ENCODE data around the gene PRRC2B.
A peak's percentile ranks its signal among the peaks of the same experiment; 100 is the strongest.

PRRC2B gene

DNA sequence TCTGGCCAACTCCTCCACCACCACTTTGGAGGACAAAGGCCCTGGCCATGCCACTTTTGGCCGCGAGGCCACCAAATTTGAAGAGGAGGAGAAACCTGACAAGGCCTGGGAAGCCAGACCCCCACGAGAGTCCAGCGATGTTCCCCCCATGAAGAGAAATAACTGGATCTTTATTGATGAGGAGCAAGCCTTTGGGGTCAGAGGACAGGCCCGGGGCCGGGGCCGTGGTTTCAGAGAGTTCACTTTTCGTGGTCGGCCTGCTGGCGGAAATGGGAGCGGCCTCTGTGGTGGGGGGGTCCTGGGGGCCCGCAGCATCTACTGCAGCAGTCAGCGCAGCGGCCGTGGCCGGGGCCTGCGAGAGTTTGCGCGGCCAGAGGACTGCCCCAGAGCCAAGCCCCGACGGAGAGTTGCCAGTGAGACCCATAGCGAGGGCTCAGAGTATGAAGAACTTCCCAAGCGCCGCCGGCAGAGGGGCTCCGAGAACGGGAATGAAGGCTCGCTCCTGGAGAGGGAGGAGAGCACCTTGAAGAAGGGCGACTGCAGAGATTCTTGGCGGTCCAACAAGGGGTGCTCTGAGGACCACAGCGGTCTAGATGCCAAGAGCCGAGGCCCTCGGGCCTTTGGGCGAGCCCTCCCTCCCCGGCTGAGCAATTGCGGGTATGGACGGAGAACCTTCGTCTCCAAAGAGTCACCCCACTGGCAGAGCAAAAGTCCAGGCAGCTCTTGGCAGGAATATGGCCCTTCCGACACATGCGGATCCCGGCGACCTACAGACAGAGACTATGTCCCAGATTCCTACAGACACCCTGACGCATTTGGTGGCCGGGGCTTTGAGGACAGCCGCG, 81.4 kb downstream of the PRRC2B start:
- DNase-seq: no peak

DNA sequence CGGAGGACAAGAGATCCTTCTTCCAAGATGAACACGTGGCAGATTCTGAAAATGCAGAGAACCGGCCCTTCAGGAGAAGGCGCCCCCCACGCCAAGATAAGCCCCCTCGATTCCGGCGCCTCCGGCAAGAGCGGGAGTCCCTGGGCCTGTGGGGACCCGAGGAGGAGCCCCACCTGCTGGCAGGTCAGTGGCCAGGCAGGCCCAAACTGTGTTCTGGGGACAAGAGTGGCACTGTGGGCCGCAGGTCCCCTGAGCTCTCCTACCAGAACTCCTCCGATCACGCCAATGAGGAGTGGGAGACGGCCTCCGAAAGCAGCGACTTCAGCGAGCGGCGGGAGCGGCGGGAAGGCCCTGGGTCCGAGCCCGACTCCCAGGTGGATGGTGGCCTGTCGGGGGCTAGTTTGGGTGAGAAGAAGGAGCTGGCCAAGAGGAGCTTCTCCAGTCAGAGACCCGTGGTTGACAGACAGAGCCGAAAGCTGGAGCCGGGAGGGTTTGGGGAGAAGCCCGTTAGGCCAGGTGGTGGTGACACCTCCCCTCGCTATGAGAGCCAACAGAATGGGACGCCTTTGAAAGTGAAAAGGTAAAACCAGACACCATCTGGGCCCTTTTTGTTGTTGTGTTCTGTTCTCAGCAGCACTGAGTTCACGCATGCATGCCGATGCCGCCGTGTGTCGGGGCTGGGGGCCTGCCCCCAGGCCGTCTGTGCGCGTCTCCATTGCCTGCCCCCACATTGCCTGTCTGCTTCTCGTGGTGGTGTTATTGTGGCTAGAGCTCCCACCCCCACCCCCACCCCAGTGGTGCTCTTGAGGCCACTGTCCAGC, 82.3 kb downstream of the PRRC2B start:
- no peak for DNase-seq

DNA sequence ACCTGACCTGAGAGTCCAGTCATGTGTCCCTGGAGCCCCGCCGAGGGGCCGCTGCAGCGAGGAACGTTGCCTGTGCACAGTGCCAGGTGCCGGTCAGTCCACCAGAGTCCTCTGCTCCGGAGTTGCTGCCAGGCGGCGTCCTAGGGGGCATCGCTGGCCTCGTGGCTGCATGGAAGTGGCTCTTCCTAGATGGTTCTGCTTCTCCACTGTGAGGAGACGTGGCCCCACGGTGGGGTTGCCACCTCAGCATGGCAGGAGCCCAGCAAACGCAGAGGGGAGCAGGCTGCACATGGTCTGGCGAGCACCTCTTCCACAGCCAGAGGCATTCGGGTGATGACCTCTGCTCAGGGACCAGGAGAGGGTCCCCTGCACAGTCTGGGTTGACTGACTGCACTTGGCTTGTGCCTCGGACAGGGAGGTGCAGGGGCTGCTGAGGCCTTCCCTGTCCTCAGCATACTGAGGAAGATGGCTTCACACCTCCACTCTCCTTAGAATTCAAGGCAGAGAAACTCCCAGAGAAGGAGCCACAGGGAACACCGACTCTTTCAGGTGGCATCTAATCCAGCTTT, 83.0 kb downstream of the PRRC2B start:
- no peak for DNase-seq

DNA sequence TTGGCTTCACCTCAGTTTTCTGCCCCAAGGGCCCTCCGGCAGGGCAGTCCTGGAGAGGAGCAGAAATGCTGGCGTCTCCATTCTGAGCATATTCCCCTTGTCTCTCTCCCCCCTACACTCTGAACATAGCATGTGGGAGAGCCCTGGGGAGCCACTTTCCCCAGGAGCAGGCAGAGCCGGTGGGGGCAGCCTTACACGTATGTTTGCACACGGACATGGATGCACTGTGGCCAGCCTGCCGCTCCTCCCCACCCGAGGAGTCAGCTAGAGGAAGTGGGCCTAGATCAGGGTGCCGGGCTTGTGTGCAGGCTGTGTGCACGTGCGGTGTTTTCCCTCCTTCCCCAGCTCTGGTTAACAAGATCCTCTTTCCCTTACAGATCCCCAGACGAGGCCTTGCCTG, 83.5 kb downstream of the PRRC2B start:
- no peak for DNase-seq

DNA sequence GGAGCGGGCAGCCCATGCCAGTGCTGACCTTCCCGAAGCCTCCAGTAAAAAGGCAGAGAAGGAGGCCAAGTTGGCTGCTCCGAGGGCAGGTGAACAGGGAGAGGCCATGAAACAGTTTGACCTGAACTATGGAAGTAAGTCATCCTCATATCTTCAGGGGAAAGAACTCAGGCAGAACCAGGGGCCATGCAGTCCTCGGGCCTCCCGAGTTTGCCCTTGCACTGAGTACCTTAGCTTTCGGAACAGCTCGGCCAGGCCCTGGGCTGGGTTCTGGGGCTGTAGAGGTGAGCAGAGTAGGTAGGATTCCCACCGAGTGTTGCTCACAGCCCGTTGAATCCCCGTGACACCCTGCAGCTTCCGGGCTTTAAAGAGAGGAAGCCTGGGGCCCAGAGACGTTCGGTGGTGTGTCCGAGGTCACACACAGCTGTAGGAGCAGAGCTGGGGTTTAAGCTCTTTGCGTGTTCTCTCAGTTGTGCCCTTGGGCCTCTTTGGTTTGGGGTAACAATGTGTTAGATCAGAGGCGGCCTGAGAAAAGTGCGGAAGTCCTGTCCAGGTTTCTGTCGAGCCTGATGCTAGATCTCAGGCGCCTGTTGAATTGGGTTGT, 84.0 kb downstream of the PRRC2B start:
- DNase-seq: no peak

DNA sequence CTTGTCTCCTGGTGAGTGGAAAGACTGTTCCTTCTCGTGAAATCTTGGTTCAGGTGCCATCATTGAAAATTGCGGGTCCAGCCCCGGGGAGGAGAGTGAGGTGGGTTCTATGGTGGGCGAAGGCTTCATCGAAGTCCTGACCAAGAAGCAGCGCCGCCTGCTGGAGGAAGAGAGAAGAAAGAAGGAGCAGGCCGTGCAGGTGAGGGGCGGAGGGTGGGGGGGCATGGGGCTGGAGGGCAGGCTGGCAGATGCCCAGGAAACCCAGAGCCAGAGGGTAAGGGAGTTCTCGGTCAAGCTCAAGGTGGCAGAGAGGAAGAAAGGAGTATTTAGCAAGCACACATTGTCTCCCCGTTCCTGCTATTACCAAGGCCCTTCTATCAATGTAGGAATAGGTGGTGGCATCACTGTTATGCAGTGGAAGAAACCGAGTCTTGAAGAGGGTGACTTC, 84.6 kb downstream of the PRRC2B start:
- peak; percentile 44 for DNase-seq

DNA sequence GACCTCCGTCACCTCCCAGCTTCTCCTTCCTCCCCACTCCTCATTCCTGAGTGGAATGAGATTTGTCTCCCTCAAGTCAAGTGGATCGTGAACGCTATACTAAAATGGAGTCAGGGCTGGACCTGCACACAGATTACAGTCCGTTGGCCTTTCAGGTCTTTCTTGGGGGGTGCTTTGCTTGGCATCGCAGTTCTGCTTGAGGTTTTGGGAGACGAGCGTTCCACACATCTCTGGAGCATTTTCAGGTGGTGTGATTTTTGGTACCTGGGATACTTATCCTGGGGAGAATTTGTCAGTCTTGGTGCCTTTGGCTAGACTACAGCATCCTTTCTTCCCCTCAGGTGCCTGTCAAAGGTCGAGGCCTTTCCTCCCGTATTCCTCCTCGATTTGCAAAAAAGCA, 85.0 kb downstream of the PRRC2B start:
- no peak for DNase-seq

DNA sequence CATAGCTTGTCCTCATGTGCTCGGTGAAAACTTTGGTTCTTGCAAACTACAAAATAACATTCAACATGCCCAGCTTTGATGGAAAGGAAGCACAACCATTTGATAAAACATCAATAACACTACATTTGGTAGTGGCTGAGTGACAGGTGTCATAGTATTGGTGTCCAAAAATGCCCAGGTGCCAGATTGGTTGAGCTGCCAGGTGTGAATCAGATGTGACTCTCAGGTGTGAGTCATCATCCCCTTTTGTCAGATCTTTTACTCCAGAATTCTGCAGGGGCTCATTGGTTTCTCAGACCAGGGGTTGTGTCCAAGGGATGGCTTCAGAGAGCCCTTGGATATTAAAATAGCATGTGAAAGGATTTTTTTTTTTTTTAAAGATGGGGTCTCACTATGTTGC, 86.4 kb downstream of the PRRC2B start:
- DNase-seq: no peak

DNA sequence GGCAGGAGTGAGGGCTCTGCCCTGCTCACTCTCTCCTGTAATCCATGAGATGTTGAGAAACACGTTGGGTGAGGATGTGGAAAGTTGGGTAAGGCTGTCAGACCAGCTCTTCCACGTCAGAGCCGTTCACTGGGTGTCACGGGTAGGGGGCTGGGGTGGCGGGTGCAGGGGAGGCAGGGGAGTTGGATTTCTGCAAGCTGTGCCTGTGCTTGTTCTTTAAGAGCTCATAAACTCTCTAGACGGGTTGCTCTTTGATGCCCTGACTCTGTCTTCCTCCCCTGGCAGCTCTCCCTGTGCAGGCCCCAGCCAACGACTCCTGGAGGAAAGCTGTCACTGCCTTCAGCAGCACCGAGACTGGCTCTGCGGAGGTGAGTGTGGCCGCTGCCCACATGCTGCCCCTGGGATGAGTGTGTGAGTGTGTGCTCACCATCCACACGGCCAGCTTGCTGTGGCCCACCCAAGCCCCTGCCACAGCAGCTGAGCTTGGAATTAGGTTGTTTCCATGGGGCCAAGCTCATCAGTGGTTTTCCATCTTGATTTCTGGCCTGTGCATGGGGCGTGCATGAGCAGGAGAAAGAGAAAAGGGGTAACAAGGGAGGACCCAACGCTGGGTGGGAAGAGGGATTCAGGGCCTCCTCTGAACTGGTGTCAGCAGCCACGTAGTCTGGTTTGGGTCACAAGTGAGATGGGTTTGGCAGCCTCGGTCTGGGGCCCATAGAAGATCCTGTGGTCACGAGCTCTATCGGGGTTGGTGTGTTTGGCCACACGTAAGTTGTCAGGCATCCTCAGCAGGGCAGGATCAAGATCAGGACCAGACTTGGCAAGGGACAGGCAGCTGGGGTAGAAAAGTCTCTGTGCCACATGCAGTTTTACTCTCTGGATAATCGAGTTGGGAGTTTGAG, 87.8 kb downstream of the PRRC2B start:
- DNase-seq: no peak

DNA sequence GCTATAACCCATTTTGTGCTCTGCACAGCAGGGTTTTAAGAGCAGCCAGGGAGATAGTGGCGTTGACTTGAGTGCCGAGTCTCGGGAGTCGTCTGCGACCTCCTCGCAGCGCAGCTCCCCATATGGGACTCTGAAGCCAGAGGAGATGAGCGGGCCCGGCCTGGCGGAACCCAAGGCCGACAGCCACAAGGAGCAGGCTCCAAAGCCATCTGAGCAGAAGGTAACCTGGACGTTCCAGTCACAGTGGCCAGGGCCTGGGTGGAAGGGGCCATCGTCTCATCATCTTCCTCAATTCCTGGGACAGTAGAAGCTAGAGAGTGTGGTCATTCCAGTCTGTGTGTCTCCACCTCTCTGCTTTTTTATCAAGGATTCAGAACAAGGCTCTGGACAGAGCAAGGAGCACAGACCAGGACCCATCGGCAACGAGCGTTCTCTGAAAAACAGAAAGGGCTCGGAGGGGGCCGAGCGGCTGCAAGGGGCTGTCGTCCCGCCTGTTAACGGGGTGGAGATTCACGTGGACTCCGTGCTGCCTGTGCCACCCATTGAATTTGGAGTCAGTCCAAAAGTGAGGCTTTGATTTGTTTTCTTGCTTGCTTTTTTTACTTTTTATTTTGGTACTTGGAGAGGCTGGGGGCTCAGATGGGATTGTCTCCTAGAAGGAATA, 88.6 kb downstream of the PRRC2B start:
- no peak for DNase-seq

DNA sequence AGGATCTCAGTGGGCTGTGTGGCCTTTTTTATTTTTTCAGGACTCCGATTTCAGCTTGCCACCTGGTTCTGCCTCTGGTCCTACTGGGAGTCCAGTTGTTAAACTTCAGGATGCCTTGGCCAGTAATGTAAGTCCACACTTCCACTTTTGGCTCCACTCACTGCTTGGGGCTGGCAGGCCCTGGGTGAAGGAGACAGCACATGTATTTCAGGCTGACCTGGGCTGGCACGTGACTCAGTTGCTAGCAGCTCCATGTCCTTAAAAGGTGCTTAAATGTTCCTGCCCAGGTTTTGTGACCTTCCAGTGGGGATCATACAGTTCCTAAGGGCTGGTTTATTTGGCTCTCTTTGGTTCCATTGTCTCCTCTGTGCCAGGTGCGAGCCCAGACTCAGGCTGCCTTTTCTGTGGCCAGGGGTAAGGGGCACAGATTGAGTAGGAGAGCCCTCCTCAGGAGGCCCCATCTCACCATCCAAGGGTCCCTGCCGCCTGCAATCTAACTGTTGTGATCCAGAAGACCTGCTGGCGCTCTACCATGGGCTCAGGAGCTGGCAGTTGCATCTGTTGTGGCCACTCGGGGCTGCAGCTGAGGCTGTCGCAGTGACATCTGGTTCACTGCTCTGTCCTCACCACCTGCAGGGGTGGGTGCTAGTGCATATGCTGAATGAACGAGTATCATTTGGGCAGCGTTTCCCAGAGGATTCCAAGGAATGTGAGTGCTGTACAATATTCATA, 89.6 kb downstream of the PRRC2B start:
- DNase-seq: no peak

DNA sequence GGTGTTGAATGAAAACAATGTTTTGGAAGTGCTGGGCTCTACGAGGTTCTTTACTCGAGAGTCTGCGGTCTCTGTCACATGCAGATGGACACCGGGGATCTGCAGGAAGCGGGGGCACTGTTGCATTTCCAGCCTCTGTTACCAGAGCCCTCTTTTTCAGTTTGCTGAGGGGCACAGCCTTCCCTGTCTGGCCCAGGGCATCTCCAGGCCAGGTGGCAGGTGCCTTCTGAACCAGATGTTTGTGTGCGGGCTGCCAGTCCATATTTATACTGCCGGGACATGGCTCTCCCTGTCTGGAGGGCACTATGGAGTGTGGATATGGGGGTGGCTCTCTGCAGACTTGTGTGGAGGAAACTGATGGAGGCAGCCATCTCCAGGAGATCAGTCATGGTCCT, 90.2 kb downstream of the PRRC2B start:
- DNase-seq: no peak

DNA sequence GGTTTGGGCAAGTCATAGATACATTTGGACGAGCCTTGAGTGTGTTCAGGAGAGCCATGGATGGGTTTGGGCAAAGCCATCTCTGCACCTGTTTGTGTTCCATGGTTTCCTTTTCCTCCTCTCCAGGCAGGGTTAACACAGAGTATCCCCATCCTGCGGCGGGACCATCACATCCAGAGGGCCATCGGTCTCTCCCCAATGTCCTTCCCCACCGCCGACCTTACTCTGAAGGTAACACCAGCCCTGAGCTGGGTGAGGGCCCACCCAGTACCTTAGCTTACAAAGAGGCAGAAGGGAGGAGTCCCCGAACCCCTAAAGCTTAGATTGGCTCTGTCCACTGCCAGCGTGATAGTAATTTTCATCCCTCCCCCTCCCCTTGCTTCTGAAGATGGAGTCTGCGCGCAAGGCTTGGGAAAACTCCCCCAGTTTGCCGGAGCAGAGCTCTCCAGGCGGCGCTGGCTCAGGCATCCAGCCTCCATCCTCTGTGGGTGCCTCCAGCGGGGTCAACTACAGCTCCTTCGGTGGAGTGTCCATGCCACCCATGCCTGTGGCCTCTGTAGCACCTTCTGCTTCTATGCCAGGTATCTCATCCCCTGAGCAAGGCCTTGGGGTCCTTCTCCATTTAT, 90.8 kb downstream of the PRRC2B start:
- DNase-seq: no peak

DNA sequence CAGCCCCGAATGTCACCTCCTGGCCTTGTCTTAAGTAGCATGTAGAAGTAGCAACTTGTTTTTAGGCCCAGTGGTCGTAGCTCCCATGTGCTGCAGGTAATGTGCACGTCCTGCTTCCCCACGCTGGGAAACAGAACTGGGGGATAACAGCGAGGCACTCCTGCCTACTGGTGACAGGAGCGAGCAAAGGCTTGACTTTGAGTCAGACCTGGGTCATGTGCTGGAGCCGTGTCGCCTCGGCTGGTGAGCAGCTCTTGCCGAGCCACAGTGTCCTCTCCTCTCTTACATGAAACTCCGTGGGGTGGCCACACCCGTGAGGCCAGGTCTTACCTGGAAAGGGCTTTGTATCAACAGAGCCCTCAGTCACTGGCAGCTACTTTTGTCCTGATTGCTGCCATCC, 91.3 kb downstream of the PRRC2B start:
- DNase-seq: no peak

DNA sequence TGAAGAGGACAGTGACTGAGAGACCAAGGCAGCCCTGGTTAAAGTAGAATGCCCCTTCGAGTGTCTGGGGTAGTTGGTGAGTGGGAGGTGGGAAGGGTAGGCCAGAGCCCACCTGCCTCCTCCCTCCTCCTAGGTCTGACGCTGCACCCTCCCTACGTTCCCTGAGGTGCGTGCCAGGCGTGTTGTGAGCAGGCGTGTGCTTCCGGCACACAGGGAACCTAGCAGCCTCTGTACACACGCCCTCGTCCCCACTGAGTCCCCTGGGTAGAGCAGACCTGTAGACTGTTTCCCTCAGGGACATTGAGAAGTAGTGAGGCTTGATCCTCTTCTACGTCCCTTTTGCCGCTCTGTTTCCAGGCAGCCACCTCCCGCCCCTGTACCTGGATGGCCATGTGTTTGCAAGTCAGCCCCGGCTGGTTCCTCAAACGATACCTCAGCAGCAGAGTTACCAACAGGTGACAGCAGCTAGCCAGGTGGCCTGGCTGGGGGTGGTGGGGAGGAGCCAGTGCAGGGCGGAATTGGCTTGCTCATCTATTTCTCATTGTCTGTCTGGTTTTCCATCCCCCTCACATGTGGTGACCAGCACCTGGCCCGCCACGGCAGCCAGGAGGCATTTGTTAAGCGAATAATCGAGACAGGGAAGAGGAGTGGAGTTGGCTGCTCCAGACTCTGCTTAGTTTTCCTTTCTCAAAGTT, 92.0 kb downstream of the PRRC2B start:
- DNase-seq: no peak

DNA sequence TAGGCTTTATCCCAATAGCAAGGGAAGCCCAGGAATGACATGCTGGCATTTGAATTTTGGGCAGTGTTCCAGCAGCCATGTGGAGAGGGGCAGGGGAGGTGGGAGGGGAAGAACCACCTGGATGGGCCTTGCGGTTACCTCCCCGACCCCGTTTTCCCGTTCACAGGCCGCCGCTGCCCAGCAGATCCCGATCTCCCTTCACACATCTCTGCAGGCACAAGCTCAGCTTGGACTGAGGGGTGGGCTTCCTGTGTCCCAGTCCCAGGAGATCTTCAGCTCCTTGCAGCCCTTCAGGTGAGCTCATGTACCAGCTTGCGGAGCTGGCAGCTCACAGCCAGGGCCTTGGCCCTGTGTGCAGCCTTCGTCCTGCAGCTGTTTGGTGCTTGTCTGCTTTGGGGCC, 93.1 kb downstream of the PRRC2B start:
- DNase-seq: no peak

DNA sequence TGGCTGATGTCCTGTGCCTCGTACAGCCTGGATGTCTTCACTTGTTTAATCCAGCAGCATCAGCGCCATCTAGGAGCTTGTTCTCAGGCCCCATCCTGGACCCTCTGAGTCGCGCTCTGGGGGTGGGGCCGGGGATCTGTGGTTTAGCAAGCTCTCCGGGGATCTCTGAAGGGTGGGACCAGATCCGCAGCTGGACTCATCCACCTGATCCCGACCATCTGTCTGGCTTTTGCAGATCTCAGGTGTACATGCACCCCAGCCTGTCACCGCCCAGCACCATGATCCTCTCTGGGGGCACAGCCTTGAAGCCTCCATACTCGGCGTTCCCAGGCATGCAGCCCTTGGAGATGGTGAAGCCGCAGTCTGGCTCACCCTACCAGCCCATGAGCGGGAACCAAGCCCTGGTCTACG, 93.7 kb downstream of the PRRC2B start:
- no peak for DNase-seq

DNA sequence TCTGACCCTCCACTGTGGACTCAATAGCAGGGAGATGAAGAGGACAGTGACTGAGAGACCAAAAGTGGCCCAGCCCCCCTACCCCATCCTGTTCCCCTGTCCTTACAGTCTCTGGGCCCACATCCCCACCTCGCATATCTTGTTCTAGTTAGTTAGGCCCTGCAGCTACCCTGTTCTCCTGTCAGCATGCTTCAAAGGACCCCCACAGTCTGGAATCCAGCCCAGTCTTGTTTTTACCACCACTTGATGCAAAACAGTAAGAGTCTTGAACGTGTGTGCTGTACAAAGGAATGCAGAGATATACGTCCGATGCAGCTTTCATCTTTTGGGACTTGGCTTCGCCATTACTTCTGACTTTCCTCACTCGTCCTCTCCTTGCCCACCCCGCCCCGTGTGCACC, 96.6 kb downstream of the PRRC2B start:
- no peak for DNase-seq

DNA sequence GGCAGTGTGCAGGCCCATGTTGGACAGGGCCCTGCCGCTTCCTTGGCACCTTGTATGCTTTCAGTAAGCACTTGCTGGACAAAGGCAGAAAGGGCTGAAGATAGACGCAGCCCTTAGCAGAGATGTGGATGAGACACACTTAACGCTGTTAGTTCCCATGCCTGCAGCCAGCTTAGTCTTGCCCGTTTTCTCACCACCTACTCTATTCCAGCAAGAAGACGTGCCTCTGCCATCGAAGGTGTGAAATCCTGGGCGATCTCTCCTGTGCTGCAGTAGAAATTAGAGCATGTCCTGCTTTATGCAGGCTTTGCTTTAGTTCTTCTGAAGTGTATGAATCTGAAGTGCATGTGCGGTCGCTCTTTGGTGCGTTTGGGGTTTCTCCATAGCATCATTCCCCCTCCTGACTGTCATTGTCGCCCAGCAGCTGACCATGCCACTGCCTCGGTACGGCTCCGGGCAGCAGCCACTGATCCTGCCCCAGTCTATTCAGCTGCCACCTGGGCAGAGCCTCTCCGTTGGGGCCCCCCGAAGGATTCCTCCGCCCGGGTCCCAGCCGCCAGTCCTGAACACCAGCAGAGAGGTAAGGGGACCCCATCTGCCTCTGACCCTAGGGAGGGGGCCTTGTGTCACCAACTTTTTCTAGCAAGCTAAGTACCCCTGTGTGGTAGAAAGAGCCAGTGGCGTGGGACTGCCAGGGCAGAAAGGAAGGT, 97.3 kb downstream of the PRRC2B start:
- DNase-seq: no peak
